Ovary (tissue), 3 donors: ENCODE results near the gene COMMD9.

Source experiments
- POLR2A ChIP-seq: fragments of 450-650 bp; IDR thresholded peaks from one replicate; pipeline ENCODE4 v1.6.1; 2017; ENCODE audit warnings: antibody characterized with exemption, mild to moderate bottlenecking, moderate library complexity
- TF ChIP-seq, protein P1 (sequence below), 3 donors: fragments of 450-650 bp in 2 of 3; fragments of 200-600 bp in 1 of 3; IDR thresholded peaks; one replicate each; pipeline versions ENCODE4 v1.5.1 to v1.8.0; 2016 to 2022; ENCODE audit warnings: antibody characterized with exemption in 3 of 3, mild to moderate bottlenecking in 1 of 3
- donor health status: DM: no; HTN: no; CAD: no.

GRCh38 chr11:36311926-36312595 lies 22.8 kb upstream of the COMMD9 start:
- TF ChIP-seq, protein P1, sequence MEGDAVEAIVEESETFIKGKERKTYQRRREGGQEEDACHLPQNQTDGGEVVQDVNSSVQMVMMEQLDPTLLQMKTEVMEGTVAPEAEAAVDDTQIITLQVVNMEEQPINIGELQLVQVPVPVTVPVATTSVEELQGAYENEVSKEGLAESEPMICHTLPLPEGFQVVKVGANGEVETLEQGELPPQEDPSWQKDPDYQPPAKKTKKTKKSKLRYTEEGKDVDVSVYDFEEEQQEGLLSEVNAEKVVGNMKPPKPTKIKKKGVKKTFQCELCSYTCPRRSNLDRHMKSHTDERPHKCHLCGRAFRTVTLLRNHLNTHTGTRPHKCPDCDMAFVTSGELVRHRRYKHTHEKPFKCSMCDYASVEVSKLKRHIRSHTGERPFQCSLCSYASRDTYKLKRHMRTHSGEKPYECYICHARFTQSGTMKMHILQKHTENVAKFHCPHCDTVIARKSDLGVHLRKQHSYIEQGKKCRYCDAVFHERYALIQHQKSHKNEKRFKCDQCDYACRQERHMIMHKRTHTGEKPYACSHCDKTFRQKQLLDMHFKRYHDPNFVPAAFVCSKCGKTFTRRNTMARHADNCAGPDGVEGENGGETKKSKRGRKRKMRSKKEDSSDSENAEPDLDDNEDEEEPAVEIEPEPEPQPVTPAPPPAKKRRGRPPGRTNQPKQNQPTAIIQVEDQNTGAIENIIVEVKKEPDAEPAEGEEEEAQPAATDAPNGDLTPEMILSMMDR (IDR thresholded peaks at IDR 0.05), result no peak
- TF ChIP-seq POLR2A, result no peak
